SK-N-MC (cell line): ENCODE results near the gene INHA.

Source experiments
- EZH2 ChIP-seq: fragments of 200-600 bp; sonication (generic); IDR thresholded peaks from one replicate; pipeline ENCODE4 v1.6.1; 2017; ENCODE audit warnings: antibody characterized with exemption
- FOXP2 ChIP-seq: optimal IDR thresholded peaks from 2 replicates; pipeline ENCODE3; 2011; ENCODE audit warnings: mild to moderate bottlenecking, moderate library complexity; ENCODE audit not compliant: insufficient read depth; ENCODE audit errors: extremely low read length, control extremely low read depth
- POLR2AphosphoS5 ChIP-seq: IDR thresholded peaks from 2 replicates; pipeline ENCODE4 v1.6.1; 2012; ENCODE audit warnings: mild to moderate bottlenecking, low read depth, low read length, borderline replicate concordance

DNA sequence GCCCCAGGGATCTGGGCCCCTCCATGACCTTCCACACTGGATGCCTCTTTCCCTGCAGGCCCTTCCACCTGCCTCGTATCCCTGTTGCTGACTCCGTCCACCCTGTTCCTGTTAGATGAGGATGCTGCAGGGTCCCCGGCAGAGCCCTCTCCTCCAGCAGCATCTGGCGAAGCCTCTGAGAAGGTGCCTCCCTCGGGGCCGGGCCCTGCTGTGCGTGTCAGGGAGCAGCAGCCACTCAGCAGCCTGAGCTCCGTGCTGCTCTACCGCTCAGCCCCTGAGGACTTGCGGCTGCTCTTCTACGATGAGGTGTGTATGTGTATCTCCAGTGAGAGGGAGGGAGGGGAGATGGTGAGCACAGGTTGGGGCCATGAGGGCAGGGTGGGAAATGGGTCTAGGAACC, 42.9 kb downstream of the INHA start:
- TF ChIP-seq POLR2AphosphoS5 (no peak), EZH2 (no peak), FOXP2 (no peak)
